ENCODE measurements around the gene SUV39H1. TPM values are rescaled to one million over a fixed set of nuclear protein-coding genes. Genes with fewer than 3 reads are reported as not detected.

SUV39H1 gene
- polyA plus RNA-seq, 1 of the 3 experiments (the other 2 are of a cell fraction): 8.5 TPM

- TF ChIP-seq REST (IDR thresholded peaks at IDR 0.05; ENCODE audit: low read depth, low read length): no peak
- TF ChIP-seq RXRA (IDR thresholded peaks at IDR 0.05; ENCODE audit: borderline replicate concordance, low read depth): no peak
- TF ChIP-seq ELF1 (IDR thresholded peaks at IDR 0.05): peak; percentile 89
- peak; percentile 93 for TF ChIP-seq GABPA (IDR thresholded peaks at IDR 0.05; ENCODE audit: low read depth)
- no peak; the same call in 1 of the 2 replicates for TF ChIP-seq MXI1 (IDR thresholded peaks at IDR 0.05; ENCODE audit: low read depth, low read length)
- TF ChIP-seq RCOR1 (IDR thresholded peaks at IDR 0.05; ENCODE audit: low read length): no peak
- TF ChIP-seq NRF1 (IDR thresholded peaks at IDR 0.05; ENCODE audit: low read depth, low read length): no peak
- TF ChIP-seq TAF1 (IDR thresholded peaks at IDR 0.05; ENCODE audit: borderline replicate concordance, low read depth, low read length): peak; percentile 21; the same call in 1 of the 2 replicates
- peak; percentile 94 for TF ChIP-seq CHD2 (IDR thresholded peaks at IDR 0.05; ENCODE audit: low read length, partially characterized antibody)
- no peak for TF ChIP-seq TCF12 (IDR thresholded peaks at IDR 0.05)
- TF ChIP-seq EP300 (IDR thresholded peaks at IDR 0.05; ENCODE audit: borderline replicate concordance in 1 of 2, low read depth in 1 of 2, low read length in 1 of 2): no peak
- no peak for TF ChIP-seq NFIC (IDR thresholded peaks at IDR 0.05; ENCODE audit: borderline replicate concordance)
- TF ChIP-seq SIN3A (IDR thresholded peaks at IDR 0.05; ENCODE audit: borderline replicate concordance, low read depth, low read length): no peak; the same call in 1 of the 2 replicates
- TF ChIP-seq ZBTB33 (IDR thresholded peaks at IDR 0.05; ENCODE audit: borderline replicate concordance, low read depth): no peak
- TF ChIP-seq USF1 (IDR thresholded peaks at IDR 0.05; ENCODE audit: borderline replicate concordance, low read depth): no peak
- peak; percentile 41 for TF ChIP-seq POLR2AphosphoS5 (IDR thresholded peaks at IDR 0.05; ENCODE audit: low read depth, low read length)
- TF ChIP-seq EZH2phosphoT487 (IDR thresholded peaks at IDR 0.05; ENCODE audit: borderline replicate concordance, low read depth): no peak
- no peak for TF ChIP-seq RAD21 (IDR thresholded peaks at IDR 0.05; ENCODE audit: low read length)
- TF ChIP-seq TEAD4 (IDR thresholded peaks at IDR 0.05; ENCODE audit: borderline replicate concordance, insufficient read depth): no peak
These were observed 40.8 kb downstream of the SUV39H1 start (continued) for GRCh38 chrX:48737213-48737938.

Measured in SK-N-SH (cell line).